ENCODE results near the gene KLF3.

DNA sequence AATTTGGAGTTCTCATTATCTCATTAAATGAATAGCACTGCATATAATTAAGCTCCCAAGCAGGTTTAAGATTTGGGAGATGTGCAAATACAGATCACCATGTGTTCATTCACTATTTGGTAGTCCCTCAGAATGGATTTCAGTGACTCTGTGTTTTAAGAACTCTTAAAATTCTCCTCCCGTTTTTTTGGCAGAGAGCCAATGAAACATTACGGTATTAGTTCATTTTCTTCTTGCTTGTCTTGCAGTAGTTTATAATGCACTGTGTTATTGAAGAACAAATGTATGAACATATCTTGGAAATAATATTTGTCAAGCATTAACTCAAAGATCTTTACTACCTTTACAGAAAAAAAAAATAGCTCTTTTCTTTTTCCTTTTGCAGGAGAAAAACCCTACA lies 32.7 kb downstream of the KLF3 start:
- TF ChIP-seq, protein P1, sequence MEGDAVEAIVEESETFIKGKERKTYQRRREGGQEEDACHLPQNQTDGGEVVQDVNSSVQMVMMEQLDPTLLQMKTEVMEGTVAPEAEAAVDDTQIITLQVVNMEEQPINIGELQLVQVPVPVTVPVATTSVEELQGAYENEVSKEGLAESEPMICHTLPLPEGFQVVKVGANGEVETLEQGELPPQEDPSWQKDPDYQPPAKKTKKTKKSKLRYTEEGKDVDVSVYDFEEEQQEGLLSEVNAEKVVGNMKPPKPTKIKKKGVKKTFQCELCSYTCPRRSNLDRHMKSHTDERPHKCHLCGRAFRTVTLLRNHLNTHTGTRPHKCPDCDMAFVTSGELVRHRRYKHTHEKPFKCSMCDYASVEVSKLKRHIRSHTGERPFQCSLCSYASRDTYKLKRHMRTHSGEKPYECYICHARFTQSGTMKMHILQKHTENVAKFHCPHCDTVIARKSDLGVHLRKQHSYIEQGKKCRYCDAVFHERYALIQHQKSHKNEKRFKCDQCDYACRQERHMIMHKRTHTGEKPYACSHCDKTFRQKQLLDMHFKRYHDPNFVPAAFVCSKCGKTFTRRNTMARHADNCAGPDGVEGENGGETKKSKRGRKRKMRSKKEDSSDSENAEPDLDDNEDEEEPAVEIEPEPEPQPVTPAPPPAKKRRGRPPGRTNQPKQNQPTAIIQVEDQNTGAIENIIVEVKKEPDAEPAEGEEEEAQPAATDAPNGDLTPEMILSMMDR (IDR thresholded peaks at IDR 0.05), result no peak
- TF ChIP-seq MYBL2 (CRISPR knock-in tag; IDR thresholded peaks at IDR 0.05) (no peak), ZBTB21 (CRISPR knock-in tag; IDR thresholded peaks at IDR 0.05; ENCODE audit: borderline replicate concordance) (no peak), ESRRA (CRISPR knock-in tag; IDR thresholded peaks at IDR 0.05; ENCODE audit: borderline replicate concordance) (no peak)
- TF ChIP-seq, protein P2, sequence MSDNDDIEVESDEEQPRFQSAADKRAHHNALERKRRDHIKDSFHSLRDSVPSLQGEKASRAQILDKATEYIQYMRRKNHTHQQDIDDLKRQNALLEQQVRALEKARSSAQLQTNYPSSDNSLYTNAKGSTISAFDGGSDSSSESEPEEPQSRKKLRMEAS (CRISPR knock-in tag; IDR thresholded peaks at IDR 0.05), result no peak
- TF ChIP-seq, protein P3, sequence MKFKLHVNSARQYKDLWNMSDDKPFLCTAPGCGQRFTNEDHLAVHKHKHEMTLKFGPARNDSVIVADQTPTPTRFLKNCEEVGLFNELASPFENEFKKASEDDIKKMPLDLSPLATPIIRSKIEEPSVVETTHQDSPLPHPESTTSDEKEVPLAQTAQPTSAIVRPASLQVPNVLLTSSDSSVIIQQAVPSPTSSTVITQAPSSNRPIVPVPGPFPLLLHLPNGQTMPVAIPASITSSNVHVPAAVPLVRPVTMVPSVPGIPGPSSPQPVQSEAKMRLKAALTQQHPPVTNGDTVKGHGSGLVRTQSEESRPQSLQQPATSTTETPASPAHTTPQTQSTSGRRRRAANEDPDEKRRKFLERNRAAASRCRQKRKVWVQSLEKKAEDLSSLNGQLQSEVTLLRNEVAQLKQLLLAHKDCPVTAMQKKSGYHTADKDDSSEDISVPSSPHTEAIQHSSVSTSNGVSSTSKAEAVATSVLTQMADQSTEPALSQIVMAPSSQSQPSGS (CRISPR knock-in tag; IDR thresholded peaks at IDR 0.05; ENCODE audit: borderline replicate concordance, low read depth), result no peak
- TF ChIP-seq, protein P4, sequence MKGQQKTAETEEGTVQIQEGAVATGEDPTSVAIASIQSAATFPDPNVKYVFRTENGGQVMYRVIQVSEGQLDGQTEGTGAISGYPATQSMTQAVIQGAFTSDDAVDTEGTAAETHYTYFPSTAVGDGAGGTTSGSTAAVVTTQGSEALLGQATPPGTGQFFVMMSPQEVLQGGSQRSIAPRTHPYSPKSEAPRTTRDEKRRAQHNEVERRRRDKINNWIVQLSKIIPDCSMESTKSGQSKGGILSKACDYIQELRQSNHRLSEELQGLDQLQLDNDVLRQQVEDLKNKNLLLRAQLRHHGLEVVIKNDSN (CRISPR knock-in tag; IDR thresholded peaks at IDR 0.05), result no peak
- TF ChIP-seq, protein P5, sequence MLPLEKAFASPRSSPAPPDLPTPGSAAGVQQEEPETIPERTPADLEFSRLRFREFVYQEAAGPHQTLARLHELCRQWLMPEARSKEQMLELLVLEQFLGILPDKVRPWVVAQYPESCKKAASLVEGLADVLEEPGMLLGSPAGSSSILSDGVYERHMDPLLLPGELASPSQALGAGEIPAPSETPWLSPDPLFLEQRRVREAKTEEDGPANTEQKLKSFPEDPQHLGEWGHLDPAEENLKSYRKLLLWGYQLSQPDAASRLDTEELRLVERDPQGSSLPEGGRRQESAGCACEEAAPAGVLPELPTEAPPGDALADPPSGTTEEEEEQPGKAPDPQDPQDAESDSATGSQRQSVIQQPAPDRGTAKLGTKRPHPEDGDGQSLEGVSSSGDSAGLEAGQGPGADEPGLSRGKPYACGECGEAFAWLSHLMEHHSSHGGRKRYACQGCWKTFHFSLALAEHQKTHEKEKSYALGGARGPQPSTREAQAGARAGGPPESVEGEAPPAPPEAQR (CRISPR knock-in tag; IDR thresholded peaks at IDR 0.05), result no peak
- TF ChIP-seq, protein P6, sequence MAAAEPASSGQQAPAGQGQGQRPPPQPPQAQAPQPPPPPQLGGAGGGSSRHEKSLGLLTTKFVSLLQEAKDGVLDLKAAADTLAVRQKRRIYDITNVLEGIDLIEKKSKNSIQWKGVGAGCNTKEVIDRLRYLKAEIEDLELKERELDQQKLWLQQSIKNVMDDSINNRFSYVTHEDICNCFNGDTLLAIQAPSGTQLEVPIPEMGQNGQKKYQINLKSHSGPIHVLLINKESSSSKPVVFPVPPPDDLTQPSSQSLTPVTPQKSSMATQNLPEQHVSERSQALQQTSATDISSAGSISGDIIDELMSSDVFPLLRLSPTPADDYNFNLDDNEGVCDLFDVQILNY (CRISPR knock-in tag; IDR thresholded peaks at IDR 0.05), result no peak

Measured in WTC11 (cell line).